ENCODE results near the gene ADGRB3.

Gene ADGRB3

DNA sequence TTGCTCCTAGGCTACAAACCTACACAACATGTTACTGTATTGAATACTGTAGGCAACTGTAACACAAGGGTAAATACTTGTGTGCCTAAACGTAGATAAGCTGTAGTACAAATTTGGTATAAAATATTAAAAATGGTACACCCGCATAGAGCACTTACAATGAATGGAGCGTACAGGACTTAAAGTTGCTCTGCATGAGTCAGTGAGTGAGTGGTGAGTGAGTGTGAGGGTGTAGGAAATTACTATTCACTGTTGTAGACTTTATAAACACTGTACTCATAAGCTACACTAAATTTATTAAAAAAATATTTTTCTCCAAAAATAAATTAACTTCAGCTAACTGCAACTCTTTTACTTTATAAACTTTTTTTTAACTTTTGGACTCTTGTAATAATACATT is 391.6 kb downstream of the ADGRB3 start:
- Histone ChIP-seq H3K4me3 (ENCODE audit: low read length in 2 of 2) (no peak overlapping the region), H3K27me3 (ENCODE audit: control insufficient read depth in 3 of 3, insufficient read depth in 3 of 3, low read depth in 1 of 3, low read length in 3 of 3) (no peaks in the 10 kb centered on the region), H2AK5ac (ENCODE audit: low read depth, low read length) (no peak overlapping the region), H3K27ac (replicated peaks; ENCODE audit: low read length) (no peak overlapping the region), H2BK120ac (ENCODE audit: low read depth, low read length) (no peak overlapping the region), H3K79me1 (ENCODE audit: low read depth, low read length) (no peaks in the 10 kb centered on the region), H3K4me2 (ENCODE audit: insufficient read depth, low read length, poor library complexity, severe bottlenecking) (no peak overlapping the region), H3K4ac (ENCODE audit: low read length) (no peak overlapping the region), H3K4me1 (ENCODE audit: control insufficient read depth in 2 of 2, insufficient read depth in 1 of 2, low read depth in 1 of 2, low read length in 2 of 2) (no peaks in the 10 kb centered on the region), H4K8ac (ENCODE audit: low read depth, low read length) (no peak overlapping the region), H3K14ac (ENCODE audit: low read length) (no peak overlapping the region), H3K36me3 (replicated peaks in 1 of 2; ENCODE audit: control insufficient read depth in 2 of 2, insufficient read depth in 2 of 2, low read length in 2 of 2) (no peaks in the 10 kb centered on the region), H2BK15ac (ENCODE audit: low read length) (no peak overlapping the region), H3K9ac (ENCODE audit: low read depth, low read length, poor library complexity) (no peak overlapping the region), H4K91ac (ENCODE audit: low read depth, low read length, poor library complexity) (no peak overlapping the region), H3K18ac (ENCODE audit: low read length) (no peak overlapping the region), H3K23ac (ENCODE audit: low read depth, low read length, poor library complexity) (no peak overlapping the region), H2AFZ (ENCODE audit: low read length) (no peak overlapping the region), H3K9me3 (replicated peaks in 1 of 2; ENCODE audit: control insufficient read depth in 2 of 2, insufficient read depth in 1 of 2, low read depth in 1 of 2, low read length in 2 of 2) (no peaks in the 10 kb centered on the region), H2BK5ac (ENCODE audit: low read length) (no peak overlapping the region), H2BK12ac (ENCODE audit: low read length) (no peak overlapping the region)
- DNase-seq (ENCODE audit: low spot score), result no peak
- WGBS, 2 donors (ENCODE audit: extremely low coverage in 2 of 2, insufficient read length in 2 of 2, insufficient replicate concordance in 1 of 2), result no CpG with 5 or more reads among the region's 3 CpGs

- Histone ChIP-seq H4K8ac (ENCODE audit: low read depth, low read length) (no peak overlapping the region), H3K23ac (ENCODE audit: low read depth, low read length, poor library complexity) (no peak overlapping the region)
- no CpG with 5 or more reads among the region's 1 CpG for WGBS, 2 donors (ENCODE audit: extremely low coverage in 2 of 2, insufficient read length in 2 of 2, insufficient replicate concordance in 1 of 2)
Observed at GRCh38 chr6:69027861-69028260, 392.8 kb downstream of the ADGRB3 start.

DNA sequence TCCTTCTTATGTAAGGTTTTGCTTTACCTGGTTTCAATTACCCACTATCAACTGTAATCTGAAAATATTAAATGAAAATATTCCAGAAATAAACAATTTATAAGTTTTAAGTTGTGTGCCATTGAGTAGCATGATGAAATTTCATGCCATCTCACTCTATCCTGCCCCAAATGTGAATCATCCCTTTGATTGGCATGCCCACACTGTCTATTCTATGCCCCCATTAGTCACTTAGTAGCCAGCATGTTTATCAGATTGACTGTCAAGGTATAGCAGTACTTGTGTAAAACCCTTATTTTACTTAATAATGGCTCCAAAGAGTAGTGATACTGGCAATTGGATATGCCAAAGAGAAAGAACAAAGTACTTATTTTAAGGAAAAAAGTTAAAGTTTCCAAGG is 403.8 kb downstream of the ADGRB3 start:
- no peak overlapping the region for H3K4ac ChIP-seq (ENCODE audit: low read length)
- no peak overlapping the region for H3K27ac ChIP-seq (replicated peaks; ENCODE audit: low read length)
- no peaks in the 10 kb centered on the region for H3K36me3 ChIP-seq (replicated peaks in 1 of 2; ENCODE audit: control insufficient read depth in 2 of 2, insufficient read depth in 2 of 2, low read length in 2 of 2)
- H3K4me2 ChIP-seq (ENCODE audit: insufficient read depth, low read length, poor library complexity, severe bottlenecking), result no peak overlapping the region
- no peak overlapping the region for H3K18ac ChIP-seq (ENCODE audit: low read length)
- H2BK15ac ChIP-seq (ENCODE audit: low read length), result no peak overlapping the region
- no peak overlapping the region for H2AK5ac ChIP-seq (ENCODE audit: low read depth, low read length)
- H4K8ac ChIP-seq (ENCODE audit: low read depth, low read length), result no peak overlapping the region
- H3K4me1 ChIP-seq (ENCODE audit: control insufficient read depth in 2 of 2, insufficient read depth in 1 of 2, low read depth in 1 of 2, low read length in 2 of 2), result no peaks in the 10 kb centered on the region
- H3K14ac ChIP-seq (ENCODE audit: low read length), result no peak overlapping the region
- no peak overlapping the region for H2AFZ ChIP-seq (ENCODE audit: low read length)
- H3K79me1 ChIP-seq (ENCODE audit: low read depth, low read length), result no peaks in the 10 kb centered on the region
- H2BK5ac ChIP-seq (ENCODE audit: low read length), result no peak overlapping the region
- H3K23ac ChIP-seq (ENCODE audit: low read depth, low read length, poor library complexity), result no peak overlapping the region
- H3K27me3 ChIP-seq (ENCODE audit: control insufficient read depth in 3 of 3, insufficient read depth in 3 of 3, low read depth in 1 of 3, low read length in 3 of 3), result no peaks in the 10 kb centered on the region
- H4K91ac ChIP-seq (ENCODE audit: low read depth, low read length, poor library complexity), result no peak overlapping the region
- DNase-seq (ENCODE audit: low spot score), result no peak
- no peak overlapping the region for H3K9ac ChIP-seq (ENCODE audit: low read depth, low read length, poor library complexity)
- no peak overlapping the region for H2BK120ac ChIP-seq (ENCODE audit: low read depth, low read length)
- no peak overlapping the region for H3K4me3 ChIP-seq (ENCODE audit: low read length in 2 of 2)
- no peaks in the 10 kb centered on the region for H3K9me3 ChIP-seq (replicated peaks in 1 of 2; ENCODE audit: control insufficient read depth in 2 of 2, insufficient read depth in 1 of 2, low read depth in 1 of 2, low read length in 2 of 2)
- no peak overlapping the region for H2BK12ac ChIP-seq (ENCODE audit: low read length)

More at GRCh38 chr6:69027861-69028260, 392.8 kb downstream of the ADGRB3 start:
- Histone ChIP-seq H3K27me3 (ENCODE audit: control insufficient read depth in 3 of 3, insufficient read depth in 3 of 3, low read depth in 1 of 3, low read length in 3 of 3) (no peaks in the 10 kb centered on the region), H3K4me3 (ENCODE audit: low read length in 2 of 2) (no peak overlapping the region), H2BK15ac (ENCODE audit: low read length) (no peak overlapping the region), H3K36me3 (replicated peaks in 1 of 2; ENCODE audit: control insufficient read depth in 2 of 2, insufficient read depth in 2 of 2, low read length in 2 of 2) (no peaks in the 10 kb centered on the region), H3K4me1 (ENCODE audit: control insufficient read depth in 2 of 2, insufficient read depth in 1 of 2, low read depth in 1 of 2, low read length in 2 of 2) (no peaks in the 10 kb centered on the region), H3K18ac (ENCODE audit: low read length) (no peak overlapping the region), H3K9me3 (replicated peaks in 1 of 2; ENCODE audit: control insufficient read depth in 2 of 2, insufficient read depth in 1 of 2, low read depth in 1 of 2, low read length in 2 of 2) (no peaks in the 10 kb centered on the region), H3K27ac (replicated peaks; ENCODE audit: low read length) (no peak overlapping the region), H4K91ac (ENCODE audit: low read depth, low read length, poor library complexity) (no peak overlapping the region), H3K79me1 (ENCODE audit: low read depth, low read length) (no peaks in the 10 kb centered on the region), H2BK120ac (ENCODE audit: low read depth, low read length) (no peak overlapping the region), H2BK12ac (ENCODE audit: low read length) (no peak overlapping the region), H2AFZ (ENCODE audit: low read length) (no peak overlapping the region), H3K4ac (ENCODE audit: low read length) (no peak overlapping the region), H3K14ac (ENCODE audit: low read length) (no peak overlapping the region), H3K4me2 (ENCODE audit: insufficient read depth, low read length, poor library complexity, severe bottlenecking) (no peak overlapping the region), H2AK5ac (ENCODE audit: low read depth, low read length) (no peak overlapping the region), H3K9ac (ENCODE audit: low read depth, low read length, poor library complexity) (no peak overlapping the region), H2BK5ac (ENCODE audit: low read length) (no peak overlapping the region)
- no peak for DNase-seq (ENCODE audit: low spot score)

GRCh38 chr6:69042297-69042696 is 407.2 kb downstream of the ADGRB3 start:
- no peak overlapping the region for H3K4me2 ChIP-seq (ENCODE audit: insufficient read depth, low read length, poor library complexity, severe bottlenecking)

More at GRCh38 chr6:69042297-69042696, 407.2 kb downstream of the ADGRB3 start:
- H3K27me3 ChIP-seq (ENCODE audit: control insufficient read depth in 3 of 3, insufficient read depth in 3 of 3, low read depth in 1 of 3, low read length in 3 of 3), result no peaks in the 10 kb centered on the region
- no peaks in the 10 kb centered on the region for H3K79me1 ChIP-seq (ENCODE audit: low read depth, low read length)
- H2BK5ac ChIP-seq (ENCODE audit: low read length), result no peak overlapping the region
- H3K9me3 ChIP-seq (replicated peaks in 1 of 2; ENCODE audit: control insufficient read depth in 2 of 2, insufficient read depth in 1 of 2, low read depth in 1 of 2, low read length in 2 of 2), result no peaks in the 10 kb centered on the region
- no peaks in the 10 kb centered on the region for H3K4me1 ChIP-seq (ENCODE audit: control insufficient read depth in 2 of 2, insufficient read depth in 1 of 2, low read depth in 1 of 2, low read length in 2 of 2)
- H3K4me3 ChIP-seq (ENCODE audit: low read length in 2 of 2), result no peak overlapping the region
- no peak overlapping the region for H3K27ac ChIP-seq (replicated peaks; ENCODE audit: low read length)
- no peak overlapping the region for H2AFZ ChIP-seq (ENCODE audit: low read length)
- H3K18ac ChIP-seq (ENCODE audit: low read length), result no peak overlapping the region
- H2BK12ac ChIP-seq (ENCODE audit: low read length), result no peak overlapping the region
- DNase-seq (ENCODE audit: low spot score), result no peak
- no peak overlapping the region for H2AK5ac ChIP-seq (ENCODE audit: low read depth, low read length)
- no peak overlapping the region for H3K23ac ChIP-seq (ENCODE audit: low read depth, low read length, poor library complexity)
- no peak overlapping the region for H3K4ac ChIP-seq (ENCODE audit: low read length)
- H2BK15ac ChIP-seq (ENCODE audit: low read length), result no peak overlapping the region
- H3K14ac ChIP-seq (ENCODE audit: low read length), result no peak overlapping the region
- H4K8ac ChIP-seq (ENCODE audit: low read depth, low read length), result no peak overlapping the region
- WGBS, 2 donors (ENCODE audit: extremely low coverage in 2 of 2, insufficient read length in 2 of 2, insufficient replicate concordance in 1 of 2), result no CpG with 5 or more reads among the region's 3 CpGs
- H2BK120ac ChIP-seq (ENCODE audit: low read depth, low read length), result no peak overlapping the region
- no peak overlapping the region for H4K91ac ChIP-seq (ENCODE audit: low read depth, low read length, poor library complexity)
- no peak overlapping the region for H3K9ac ChIP-seq (ENCODE audit: low read depth, low read length, poor library complexity)
- H3K36me3 ChIP-seq (replicated peaks in 1 of 2; ENCODE audit: control insufficient read depth in 2 of 2, insufficient read depth in 2 of 2, low read length in 2 of 2), result no peaks in the 10 kb centered on the region

Data from neuronal stem cell (in vitro differentiated cells).